ENCODE data around the gene PPARA. TPM values are rescaled to one million over a fixed set of nuclear protein-coding genes. Genes with fewer than 3 reads are reported as not detected.
"Not testable (repeated sequence)": the region's sequence is repeated elsewhere in the genome, so short reads cannot be mapped to it uniquely, and the experiment has no call there.

The PPARA gene
- total RNA-seq, 1 experiment from 2014 or later: 9.6 TPM

GRCh38 chr22:46178755-46179505, 28.6 kb downstream of the PPARA start:
- DNase-seq (ENCODE audit: low read depth): no peak

GRCh38 chr22:46179748-46180147, 29.4 kb downstream of the PPARA start:
- no peak for DNase-seq (ENCODE audit: low read depth)
- in situ Hi-C loops (cut with HindIII; ENCODE audit: low pct_unique_long_range_greater_than_20kb, low sequenced_read_pairs): no loop called here

More at GRCh38 chr22:46178755-46179505, 28.6 kb downstream of the PPARA start:
- in situ Hi-C loops (cut with HindIII; ENCODE audit: low pct_unique_long_range_greater_than_20kb, low sequenced_read_pairs): no loop called here

GRCh38 chr22:46180370-46181137, 30.2 kb downstream of the PPARA start:
- in situ Hi-C loops (cut with HindIII; ENCODE audit: low pct_unique_long_range_greater_than_20kb, low sequenced_read_pairs): no loop called here
- peak; percentile 44 for DNase-seq (ENCODE audit: low read depth)

GRCh38 chr22:46183733-46184132, 33.4 kb downstream of the PPARA start:
- in situ Hi-C loops (cut with HindIII; ENCODE audit: low pct_unique_long_range_greater_than_20kb, low sequenced_read_pairs): no loop called here
- no peak for DNase-seq (ENCODE audit: low read depth)

- in situ Hi-C loops (cut with HindIII; ENCODE audit: low pct_unique_long_range_greater_than_20kb, low sequenced_read_pairs): no loop called here
- no peak for DNase-seq (ENCODE audit: low read depth)
Measured at GRCh38 chr22:46185283-46185682, 35.0 kb downstream of the PPARA start.

- in situ Hi-C loops (cut with HindIII; ENCODE audit: low pct_unique_long_range_greater_than_20kb, low sequenced_read_pairs): no loop called here
- DNase-seq (ENCODE audit: low read depth): peak; percentile 65
Measured at GRCh38 chr22:46187862-46188261, 37.5 kb downstream of the PPARA start.

- in situ Hi-C loops (cut with HindIII; ENCODE audit: low pct_unique_long_range_greater_than_20kb, low sequenced_read_pairs): no loop called here
- no peak for DNase-seq (ENCODE audit: low read depth)
Measured at GRCh38 chr22:46192210-46192993, 42.1 kb downstream of the PPARA start.

GRCh38 chr22:46193898-46194310, 43.6 kb downstream of the PPARA start:
- DNase-seq (ENCODE audit: low read depth): peak; percentile 31
- in situ Hi-C loops (cut with HindIII; ENCODE audit: low pct_unique_long_range_greater_than_20kb, low sequenced_read_pairs): no loop called here

- in situ Hi-C loops (cut with HindIII; ENCODE audit: low pct_unique_long_range_greater_than_20kb, low sequenced_read_pairs): no loop called here
Measured at GRCh38 chr22:46195487-46196165, 45.3 kb downstream of the PPARA start.

GRCh38 chr22:46196278-46196677, 46.0 kb downstream of the PPARA start:
- in situ Hi-C loops (cut with HindIII; ENCODE audit: low pct_unique_long_range_greater_than_20kb, low sequenced_read_pairs): no loop called here

More at GRCh38 chr22:46195487-46196165, 45.3 kb downstream of the PPARA start:
- DNase-seq (ENCODE audit: low read depth): no peak

GRCh38 chr22:46198274-46198673, 47.9 kb downstream of the PPARA start:
- in situ Hi-C loops (cut with HindIII; ENCODE audit: low pct_unique_long_range_greater_than_20kb, low sequenced_read_pairs): no loop called here
- DNase-seq (ENCODE audit: low read depth): no peak

More at GRCh38 chr22:46196278-46196677, 46.0 kb downstream of the PPARA start:
- no peak for DNase-seq (ENCODE audit: low read depth)

GRCh38 chr22:46198806-46199205, 48.5 kb downstream of the PPARA start:
- DNase-seq (ENCODE audit: low read depth); in situ Hi-C loops (cut with HindIII; ENCODE audit: low pct_unique_long_range_greater_than_20kb, low sequenced_read_pairs): not testable (repeated sequence)

- no peak for DNase-seq (ENCODE audit: low read depth)
- in situ Hi-C loops (cut with HindIII; ENCODE audit: low pct_unique_long_range_greater_than_20kb, low sequenced_read_pairs): no loop called here
Measured at GRCh38 chr22:46201059-46201757, 50.9 kb downstream of the PPARA start.

GRCh38 chr22:46202897-46203600, 52.7 kb downstream of the PPARA start:
- in situ Hi-C loops (cut with HindIII; ENCODE audit: low pct_unique_long_range_greater_than_20kb, low sequenced_read_pairs): no loop called here
- DNase-seq (ENCODE audit: low read depth): no peak

GRCh38 chr22:46203601-46203980, 53.3 kb downstream of the PPARA start:
- in situ Hi-C loops (cut with HindIII; ENCODE audit: low pct_unique_long_range_greater_than_20kb, low sequenced_read_pairs): no loop called here
- DNase-seq (ENCODE audit: low read depth): no peak

GRCh38 chr22:46209262-46209661, 58.9 kb downstream of the PPARA start:
- DNase-seq (ENCODE audit: low read depth): peak; percentile 33
- in situ Hi-C loops (cut with HindIII; ENCODE audit: low pct_unique_long_range_greater_than_20kb, low sequenced_read_pairs): no loop called here

- in situ Hi-C loops (cut with HindIII; ENCODE audit: low pct_unique_long_range_greater_than_20kb, low sequenced_read_pairs): no loop called here
- no peak for DNase-seq (ENCODE audit: low read depth)
Measured at GRCh38 chr22:46212195-46212594, 61.9 kb downstream of the PPARA start.

Data from Caki2 (cell line).